HepG2 (cell line): ENCODE data around the gene TBC1D5.

Experiments used
- ATAD3A ChIP-seq: sonication (generic); formaldehyde crosslinking; IDR thresholded peaks from 2 replicates; pipeline ENCODE4 v1.4.0; 2020; ENCODE audit warnings: missing genetic modification reagents
- CTCF ChIP-seq: sonication (generic); formaldehyde crosslinking; IDR thresholded peaks from 2 replicates; pipeline ENCODE4 v1.5.0; 2020; ENCODE audit warnings: mild to moderate bottlenecking, missing genetic modification reagents, moderate library complexity
- POLR2A ChIP-seq, 2 experiments: IDR thresholded peaks; 2 replicates each; pipeline ENCODE4 v1.6.1; 2011; ENCODE audit warnings: low read depth in 2 of 2, low read length in 2 of 2, mild to moderate bottlenecking in 1 of 2, moderate library complexity in 1 of 2; ENCODE audit not compliant: insufficient read depth in 1 of 2
- RXRA ChIP-seq: sonication (generic); formaldehyde crosslinking; IDR thresholded peaks from 2 replicates; pipeline ENCODE4 v1.5.1; 2020; ENCODE audit warnings: missing genetic modification reagents
- SKI ChIP-seq: fragments of 450-650 bp; IDR thresholded peaks from one replicate; pipeline ENCODE4 v1.6.1; 2018; ENCODE audit warnings: mild to moderate bottlenecking; ENCODE audit not compliant: partially characterized antibody
- SUZ12 ChIP-seq: fragments of 150-350 bp; IDR thresholded peaks from 2 replicates; pipeline ENCODE4 v1.6.1; 2014; ENCODE audit warnings: low read depth, low read length
- ZBTB2 ChIP-seq: sonication (generic); formaldehyde crosslinking; IDR thresholded peaks from 2 replicates; pipeline ENCODE4 v1.8.0; 2022; ENCODE audit warnings: low read depth, missing genetic modification reagents
- ZNF276 ChIP-seq: sonication (generic); formaldehyde crosslinking; IDR thresholded peaks from 2 replicates; pipeline ENCODE4 v1.4.0; 2020; ENCODE audit warnings: mild to moderate bottlenecking, low read depth, missing genetic modification reagents
- ZNF558 ChIP-seq: sonication (generic); formaldehyde crosslinking; IDR thresholded peaks from 2 replicates; pipeline ENCODE4 v1.9.0; 2022; ENCODE audit warnings: mild to moderate bottlenecking, missing genetic modification reagents, borderline replicate concordance

GRCh38 chr3:17135696-17136095, 606.7 kb downstream of the TBC1D5 start:
- TF ChIP-seq ZBTB2 (CRISPR knock-in tag), result no peak
- TF ChIP-seq CTCF (CRISPR knock-in tag), result no peak
- TF ChIP-seq POLR2A (IDR thresholded peaks at IDR 0.05; ENCODE audit: insufficient read depth in 1 of 2, low read depth in 2 of 2, low read length in 2 of 2), result no peak
- TF ChIP-seq SUZ12, result no peak
- TF ChIP-seq ZNF276 (CRISPR knock-in tag), result no peak
- no peak for TF ChIP-seq SKI
- no peak for TF ChIP-seq RXRA (CRISPR knock-in tag)
- no peak for TF ChIP-seq ZNF558 (CRISPR knock-in tag)
- no peak for TF ChIP-seq ATAD3A (CRISPR knock-in tag)
